PC-3 (cell line): ENCODE data around the gene PRSS23.

Experiments
- EZH2 ChIP-seq: fragments of 300-600 bp; sonication (generic); IDR thresholded peaks from one replicate; pipeline ENCODE4 v1.6.1; 2017; ENCODE audit warnings: antibody characterized with exemption, mild to moderate bottlenecking, low read length; ENCODE audit not compliant: unreplicated experiment
- TF ChIP-seq, protein P1 (sequence below): fragments of 300-600 bp; sonication (generic); conservative IDR thresholded peaks from 2 replicates; pipeline ENCODE4 v1.5.1; 2017; ENCODE audit warnings: antibody characterized with exemption, low read depth, mild to moderate bottlenecking, low read length

DNA sequence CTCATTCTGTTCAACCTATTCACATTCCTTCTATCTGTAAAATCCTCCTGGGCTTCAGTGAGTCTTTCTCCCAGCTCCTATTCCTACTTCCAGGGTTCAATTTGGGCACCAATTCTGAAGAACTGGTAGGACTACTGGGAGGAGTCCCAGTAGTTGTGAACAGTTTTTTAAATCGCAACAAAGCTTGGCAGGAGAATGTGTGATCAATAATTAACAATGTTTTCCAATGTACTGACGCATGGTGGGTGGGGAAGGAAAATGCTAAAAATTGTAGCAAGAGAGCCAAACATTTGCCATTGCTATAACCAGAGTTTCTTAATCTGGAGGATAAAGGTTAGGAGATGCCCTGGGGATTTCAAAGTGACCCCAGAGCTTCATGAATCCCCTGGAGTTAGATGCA is 27.3 kb upstream of the PRSS23 start:
- TF ChIP-seq, protein P1, sequence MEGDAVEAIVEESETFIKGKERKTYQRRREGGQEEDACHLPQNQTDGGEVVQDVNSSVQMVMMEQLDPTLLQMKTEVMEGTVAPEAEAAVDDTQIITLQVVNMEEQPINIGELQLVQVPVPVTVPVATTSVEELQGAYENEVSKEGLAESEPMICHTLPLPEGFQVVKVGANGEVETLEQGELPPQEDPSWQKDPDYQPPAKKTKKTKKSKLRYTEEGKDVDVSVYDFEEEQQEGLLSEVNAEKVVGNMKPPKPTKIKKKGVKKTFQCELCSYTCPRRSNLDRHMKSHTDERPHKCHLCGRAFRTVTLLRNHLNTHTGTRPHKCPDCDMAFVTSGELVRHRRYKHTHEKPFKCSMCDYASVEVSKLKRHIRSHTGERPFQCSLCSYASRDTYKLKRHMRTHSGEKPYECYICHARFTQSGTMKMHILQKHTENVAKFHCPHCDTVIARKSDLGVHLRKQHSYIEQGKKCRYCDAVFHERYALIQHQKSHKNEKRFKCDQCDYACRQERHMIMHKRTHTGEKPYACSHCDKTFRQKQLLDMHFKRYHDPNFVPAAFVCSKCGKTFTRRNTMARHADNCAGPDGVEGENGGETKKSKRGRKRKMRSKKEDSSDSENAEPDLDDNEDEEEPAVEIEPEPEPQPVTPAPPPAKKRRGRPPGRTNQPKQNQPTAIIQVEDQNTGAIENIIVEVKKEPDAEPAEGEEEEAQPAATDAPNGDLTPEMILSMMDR, result no peak
- TF ChIP-seq EZH2, result no peak
